ENCODE measurements around the gene DSCAML1.
"Not testable (repeated sequence)": the region's sequence is repeated elsewhere in the genome, so short reads cannot be mapped to it uniquely, and the experiment has no call there.

Gene DSCAML1

DNA sequence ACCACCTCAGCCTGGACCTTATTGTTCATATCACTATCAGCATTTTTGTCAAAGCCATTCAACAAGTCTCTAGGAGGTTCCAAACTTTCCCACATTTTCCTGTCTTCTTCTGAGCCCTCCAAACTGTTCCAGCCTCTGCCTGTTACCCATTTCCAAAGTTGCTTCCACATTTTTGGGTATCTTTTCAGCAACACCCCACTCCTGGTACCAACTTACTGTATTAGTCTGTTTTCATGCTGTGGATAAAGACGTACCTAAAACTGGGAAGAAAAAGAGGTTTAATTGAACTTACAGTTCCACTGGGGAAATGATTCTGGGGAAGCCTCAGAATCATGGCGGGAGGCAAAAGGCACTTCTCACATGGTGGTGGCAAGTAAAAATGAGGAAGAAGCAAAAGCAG is 391.1 kb downstream of the DSCAML1 start:
- peaks cover 14% of the 10 kb centered on the region for H3K9me3 Mint-ChIP-seq
- not testable (repeated sequence) for H3K27me3 Mint-ChIP-seq (ENCODE audit: low read depth); H3K27ac Mint-ChIP-seq; H3K4me3 Mint-ChIP-seq; DNase-seq (ENCODE audit: low spot score); H3K4me1 Mint-ChIP-seq (ENCODE audit: low read depth)
- H3K36me3 Mint-ChIP-seq (ENCODE audit: low read depth): peaks cover 36% of the 10 kb centered on the region

DNA sequence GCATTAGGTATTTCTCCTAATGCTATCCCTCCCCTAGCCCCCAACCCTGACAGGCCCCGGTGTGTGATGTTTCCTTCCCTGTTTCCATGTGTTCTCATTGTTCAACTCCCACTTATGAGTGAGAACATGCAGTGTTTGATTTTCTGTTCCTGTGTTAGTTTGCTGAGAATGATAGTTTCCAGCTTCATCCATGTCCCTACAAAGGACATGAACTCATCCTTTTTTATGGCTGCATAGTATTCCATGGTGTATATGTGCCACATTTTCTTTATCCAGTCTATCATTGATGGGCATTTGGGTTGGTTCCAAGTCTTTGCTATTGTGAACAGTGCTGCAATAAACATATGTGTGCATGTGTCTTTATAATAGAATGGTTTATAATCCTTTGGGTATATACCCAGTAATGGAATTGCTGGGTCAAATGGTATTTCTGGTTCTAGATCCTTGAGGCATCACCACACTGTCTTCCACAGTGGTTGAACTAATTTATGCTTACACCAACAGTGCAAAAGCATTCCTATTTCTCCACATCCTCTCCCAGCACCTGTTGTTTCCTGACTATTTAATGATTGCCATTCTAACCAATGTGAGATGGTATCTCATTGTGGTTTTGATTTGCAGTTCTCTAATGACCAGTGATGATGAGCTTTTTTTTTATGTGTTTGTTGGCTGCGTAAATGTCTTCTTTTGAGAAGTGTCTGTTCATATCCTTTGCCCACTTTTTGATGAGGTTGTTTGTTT is 397.7 kb downstream of the DSCAML1 start:
- not testable (repeated sequence) for H3K27ac Mint-ChIP-seq; DNase-seq (ENCODE audit: low spot score); H3K9me3 Mint-ChIP-seq; H3K27me3 Mint-ChIP-seq (ENCODE audit: low read depth); H3K4me3 Mint-ChIP-seq; H3K4me1 Mint-ChIP-seq (ENCODE audit: low read depth)
- peaks cover 60% of the 10 kb centered on the region for H3K36me3 Mint-ChIP-seq (ENCODE audit: low read depth)

DNA sequence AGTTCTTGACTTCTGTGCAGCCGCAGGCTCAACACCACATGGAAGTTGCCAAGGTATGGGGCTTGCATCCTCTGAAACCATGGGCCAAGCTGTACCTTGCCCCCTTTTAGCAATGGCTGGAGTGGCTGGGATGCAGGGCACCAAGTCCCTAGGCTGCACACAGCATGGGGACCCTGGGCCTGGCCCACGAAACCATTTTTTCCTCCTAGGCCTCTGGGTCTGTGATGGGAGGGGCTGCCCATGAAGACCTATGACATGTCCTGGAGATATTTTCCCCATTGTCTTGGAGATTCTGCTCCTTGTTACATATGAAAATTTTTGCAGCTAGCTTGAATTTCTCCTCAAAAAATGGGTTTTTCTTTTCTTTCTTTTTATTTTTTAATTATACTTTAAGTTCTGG is 398.4 kb downstream of the DSCAML1 start:
- H3K36me3 Mint-ChIP-seq (ENCODE audit: low read depth): peaks cover 59% of the 10 kb centered on the region
- not testable (repeated sequence) for H3K27ac Mint-ChIP-seq; H3K4me1 Mint-ChIP-seq (ENCODE audit: low read depth); H3K27me3 Mint-ChIP-seq (ENCODE audit: low read depth); H3K9me3 Mint-ChIP-seq; DNase-seq (ENCODE audit: low spot score); H3K4me3 Mint-ChIP-seq

DNA sequence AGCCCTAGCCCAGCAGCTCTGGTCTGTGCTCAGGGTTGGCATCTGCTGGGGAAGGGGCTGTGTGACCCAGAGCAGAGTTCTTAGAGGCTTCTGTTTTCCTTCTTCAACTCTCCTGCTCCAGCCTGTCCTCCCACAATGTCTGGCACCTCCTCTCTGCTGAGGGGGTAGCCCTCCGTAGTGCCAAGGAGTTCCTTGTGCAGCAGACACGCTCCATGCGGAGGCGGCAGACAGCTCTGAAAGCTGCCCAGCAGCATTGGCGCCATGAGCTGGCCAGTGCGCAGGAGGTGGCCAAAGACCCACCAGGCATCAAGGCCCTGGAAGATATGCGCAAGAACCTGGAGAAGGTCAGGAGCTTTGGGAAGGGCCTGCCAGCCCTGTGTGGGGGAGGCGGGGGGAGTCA is 400.0 kb downstream of the DSCAML1 start:
- H3K4me1 Mint-ChIP-seq (ENCODE audit: low read depth): peaks cover 10% of the 10 kb centered on the region
- H3K27ac Mint-ChIP-seq: no peak overlapping the region
- DNase-seq (ENCODE audit: low spot score): no peak
- H3K9me3 Mint-ChIP-seq: peaks cover 4% of the 10 kb centered on the region
- no peaks in the 10 kb centered on the region for H3K27me3 Mint-ChIP-seq (ENCODE audit: low read depth)
- H3K4me3 Mint-ChIP-seq: no peak overlapping the region
- H3K36me3 Mint-ChIP-seq (ENCODE audit: low read depth): peaks cover 58% of the 10 kb centered on the region

DNA sequence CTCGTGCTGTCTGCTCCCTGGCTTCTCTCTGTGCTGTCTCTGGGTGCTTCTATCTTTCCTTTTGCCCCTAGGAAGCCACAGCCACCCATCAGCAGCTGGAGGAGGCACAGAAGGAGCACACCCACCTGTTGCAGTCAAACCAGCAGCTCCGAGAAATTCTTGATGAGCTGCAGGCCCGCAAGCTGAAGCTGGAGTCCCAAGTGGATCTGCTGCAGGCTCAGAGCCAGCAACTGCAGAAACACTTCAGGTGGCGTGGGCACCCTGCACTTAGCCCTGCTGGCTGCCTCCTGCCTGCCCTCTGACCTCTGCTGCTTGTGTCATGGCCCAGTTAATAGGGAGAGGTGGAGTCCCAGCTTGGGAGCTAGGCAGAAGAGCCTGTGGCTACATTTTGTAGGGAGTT is 401.5 kb downstream of the DSCAML1 start:
- Mint-ChIP-seq H3K27me3 (ENCODE audit: low read depth) (no peaks in the 10 kb centered on the region), H3K4me1 (ENCODE audit: low read depth) (peaks cover 2% of the 10 kb centered on the region), H3K36me3 (ENCODE audit: low read depth) (peaks cover 55% of the 10 kb centered on the region), H3K4me3 (no peak overlapping the region), H3K27ac (no peak overlapping the region), H3K9me3 (peaks cover 4% of the 10 kb centered on the region)
- DNase-seq (ENCODE audit: low spot score): no peak

DNA sequence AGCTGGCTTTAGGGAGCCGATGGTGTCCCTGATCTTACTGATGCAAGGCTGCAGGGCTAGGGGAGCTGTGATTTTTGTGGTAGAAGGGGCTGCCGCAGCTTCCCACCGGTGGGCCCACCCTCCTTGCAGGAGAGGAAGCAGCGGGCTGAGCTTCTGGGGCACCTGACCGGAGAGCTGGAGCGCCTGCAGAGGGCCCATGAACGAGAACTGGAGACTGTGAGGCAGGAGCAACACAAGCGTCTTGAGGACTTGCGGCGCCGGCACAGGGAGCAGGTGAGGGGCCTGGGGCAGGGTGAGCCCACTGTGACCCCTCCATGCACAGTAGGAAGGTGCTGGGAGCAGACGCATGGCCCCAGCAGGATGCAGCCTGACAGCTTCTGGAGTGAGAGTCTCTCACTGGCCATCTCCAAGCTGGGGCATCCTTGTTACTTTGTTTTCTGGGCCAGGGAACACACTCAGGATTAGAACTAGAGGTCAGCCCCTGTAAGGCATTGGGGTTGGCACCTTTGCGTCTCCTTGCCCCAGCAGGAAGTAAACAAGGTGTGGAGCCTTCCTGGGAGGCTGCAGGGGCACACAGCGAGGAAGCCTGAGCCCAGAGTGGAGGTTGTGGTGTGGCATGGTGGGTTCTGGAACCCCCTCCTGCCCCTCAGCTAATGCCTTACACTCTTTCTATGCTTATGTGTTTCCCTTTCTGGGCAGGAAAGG is 402.6 kb downstream of the DSCAML1 start:
- Mint-ChIP-seq H3K27ac (no peak overlapping the region), H3K9me3 (peaks cover under 1% of the 10 kb centered on the region), H3K27me3 (ENCODE audit: low read depth) (no peaks in the 10 kb centered on the region)

DNA sequence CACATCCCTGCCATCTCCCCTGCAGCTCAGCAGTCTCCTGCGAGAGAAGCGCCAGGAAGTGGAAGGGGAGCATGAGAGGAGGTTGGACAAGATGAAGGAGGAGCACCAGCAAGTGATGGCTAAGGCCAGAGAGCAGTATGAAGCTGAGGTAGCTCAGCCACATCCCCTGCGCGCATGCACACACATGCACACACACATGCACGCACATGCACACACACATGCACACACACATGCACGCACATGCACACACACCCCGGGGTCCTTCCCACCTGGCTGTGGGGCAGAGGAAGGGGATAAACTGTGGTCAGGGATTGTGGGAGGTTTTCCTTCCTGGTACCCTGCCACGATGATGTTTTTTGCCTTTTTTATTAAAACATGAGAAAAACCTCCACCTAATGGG is 404.0 kb downstream of the DSCAML1 start:
- Mint-ChIP-seq H3K27ac (no peak overlapping the region), H3K36me3 (ENCODE audit: low read depth) (peaks cover 41% of the 10 kb centered on the region)
- DNase-seq (ENCODE audit: low spot score): no peak

More for the DNA sequence above, 402.6 kb downstream of the DSCAML1 start:
- no peak for DNase-seq (ENCODE audit: low spot score)
- no peaks in the 10 kb centered on the region for H3K4me1 Mint-ChIP-seq (ENCODE audit: low read depth)
- H3K36me3 Mint-ChIP-seq (ENCODE audit: low read depth): peaks cover 51% of the 10 kb centered on the region
- no peak overlapping the region for H3K4me3 Mint-ChIP-seq

DNA sequence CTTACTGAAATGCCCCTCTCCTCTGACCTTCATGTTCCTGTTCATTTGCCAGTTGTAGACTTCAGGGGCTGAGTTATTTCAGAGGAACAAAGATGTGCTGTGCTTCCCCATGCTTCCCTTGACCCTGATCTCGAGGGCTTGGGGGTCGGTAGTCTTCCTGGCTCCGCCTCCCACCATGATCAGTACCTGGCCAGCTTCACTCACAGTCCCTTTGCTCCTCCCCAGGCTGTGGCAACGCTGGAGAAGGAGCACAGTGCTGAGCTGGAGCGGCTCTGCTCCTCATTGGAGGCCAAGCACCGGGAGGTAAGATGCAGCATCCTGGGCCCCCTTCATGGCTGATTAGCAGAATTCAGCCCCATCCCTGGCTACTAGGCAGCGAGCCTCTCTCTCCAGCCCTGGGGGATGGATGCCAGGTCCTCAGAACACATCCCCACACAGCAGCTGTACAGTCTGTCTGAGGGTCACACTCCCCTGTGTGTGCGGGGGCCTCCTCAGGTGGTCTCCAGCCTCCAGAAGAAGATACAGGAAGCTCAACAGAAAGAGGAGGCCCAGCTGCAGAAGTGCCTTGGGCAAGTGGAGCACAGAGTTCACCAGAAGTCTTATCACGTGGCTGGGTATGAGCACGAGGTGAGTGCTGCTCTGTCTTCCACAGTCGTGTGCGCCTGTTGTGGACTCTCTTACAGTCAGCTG is 404.9 kb downstream of the DSCAML1 start:
- Mint-ChIP-seq H3K36me3 (ENCODE audit: low read depth) (peaks cover 33% of the 10 kb centered on the region), H3K27me3 (ENCODE audit: low read depth) (no peaks in the 10 kb centered on the region), H3K9me3 (no peaks in the 10 kb centered on the region), H3K4me1 (ENCODE audit: low read depth) (no peaks in the 10 kb centered on the region), H3K4me3 (no peak overlapping the region), H3K27ac (no peak overlapping the region)
- no peak for DNase-seq (ENCODE audit: low spot score)

More for the DNA sequence above, 404.0 kb downstream of the DSCAML1 start:
- Mint-ChIP-seq H3K9me3 (no peaks in the 10 kb centered on the region), H3K27me3 (ENCODE audit: low read depth) (no peaks in the 10 kb centered on the region), H3K4me1 (ENCODE audit: low read depth) (no peaks in the 10 kb centered on the region), H3K4me3 (no peak overlapping the region)

DNA sequence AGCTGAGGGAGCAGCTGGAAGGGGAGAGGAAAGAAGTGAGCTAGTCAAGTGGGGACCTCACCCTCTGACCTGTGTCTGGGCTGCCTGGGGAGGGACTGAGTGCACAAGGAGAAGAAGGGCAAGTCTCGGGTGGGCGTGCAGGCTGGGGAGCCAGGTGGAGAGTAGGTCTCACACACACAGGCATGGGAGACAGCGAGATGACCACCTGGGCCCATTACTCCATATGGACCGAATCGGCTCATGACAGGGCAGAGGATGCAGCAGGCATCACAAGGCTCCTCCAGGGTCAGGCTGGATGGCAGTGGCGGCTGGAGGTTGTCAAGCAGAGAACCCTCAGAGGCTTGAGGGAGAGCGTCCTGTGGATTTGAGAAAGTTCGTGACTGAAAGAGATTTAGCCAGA is 405.8 kb downstream of the DSCAML1 start:
- no peak overlapping the region for H3K4me3 Mint-ChIP-seq
- H3K4me1 Mint-ChIP-seq (ENCODE audit: low read depth): no peaks in the 10 kb centered on the region
- no peak overlapping the region for H3K27ac Mint-ChIP-seq
- H3K9me3 Mint-ChIP-seq: no peaks in the 10 kb centered on the region
- H3K27me3 Mint-ChIP-seq (ENCODE audit: low read depth): no peaks in the 10 kb centered on the region
- peaks cover 24% of the 10 kb centered on the region for H3K36me3 Mint-ChIP-seq (ENCODE audit: low read depth)
- DNase-seq (ENCODE audit: low spot score): no peak

DNA sequence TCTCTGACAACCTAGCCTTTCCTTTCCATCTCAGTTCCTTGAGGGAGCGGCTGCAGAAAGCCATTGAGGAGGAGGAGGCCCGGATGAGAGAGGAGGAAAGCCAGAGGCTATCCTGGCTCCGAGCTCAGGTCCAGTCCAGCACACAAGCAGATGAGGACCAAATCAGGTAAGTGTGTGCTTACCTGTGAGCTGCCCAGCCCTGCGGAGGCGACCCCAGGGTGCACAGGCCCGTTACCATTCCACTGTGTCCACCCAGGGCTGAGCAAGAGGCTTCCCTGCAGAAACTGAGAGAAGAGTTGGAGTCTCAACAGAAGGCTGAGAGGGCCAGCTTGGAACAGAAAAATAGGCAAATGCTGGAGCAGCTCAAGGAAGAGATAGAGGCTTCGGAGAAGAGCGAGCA is 406.3 kb downstream of the DSCAML1 start:
- Mint-ChIP-seq H3K4me1 (ENCODE audit: low read depth) (no peaks in the 10 kb centered on the region), H3K9me3 (no peaks in the 10 kb centered on the region), H3K27ac (no peak overlapping the region), H3K4me3 (no peak overlapping the region), H3K27me3 (ENCODE audit: low read depth) (no peaks in the 10 kb centered on the region), H3K36me3 (ENCODE audit: low read depth) (peaks cover 22% of the 10 kb centered on the region)
- no peak for DNase-seq (ENCODE audit: low spot score)

DNA sequence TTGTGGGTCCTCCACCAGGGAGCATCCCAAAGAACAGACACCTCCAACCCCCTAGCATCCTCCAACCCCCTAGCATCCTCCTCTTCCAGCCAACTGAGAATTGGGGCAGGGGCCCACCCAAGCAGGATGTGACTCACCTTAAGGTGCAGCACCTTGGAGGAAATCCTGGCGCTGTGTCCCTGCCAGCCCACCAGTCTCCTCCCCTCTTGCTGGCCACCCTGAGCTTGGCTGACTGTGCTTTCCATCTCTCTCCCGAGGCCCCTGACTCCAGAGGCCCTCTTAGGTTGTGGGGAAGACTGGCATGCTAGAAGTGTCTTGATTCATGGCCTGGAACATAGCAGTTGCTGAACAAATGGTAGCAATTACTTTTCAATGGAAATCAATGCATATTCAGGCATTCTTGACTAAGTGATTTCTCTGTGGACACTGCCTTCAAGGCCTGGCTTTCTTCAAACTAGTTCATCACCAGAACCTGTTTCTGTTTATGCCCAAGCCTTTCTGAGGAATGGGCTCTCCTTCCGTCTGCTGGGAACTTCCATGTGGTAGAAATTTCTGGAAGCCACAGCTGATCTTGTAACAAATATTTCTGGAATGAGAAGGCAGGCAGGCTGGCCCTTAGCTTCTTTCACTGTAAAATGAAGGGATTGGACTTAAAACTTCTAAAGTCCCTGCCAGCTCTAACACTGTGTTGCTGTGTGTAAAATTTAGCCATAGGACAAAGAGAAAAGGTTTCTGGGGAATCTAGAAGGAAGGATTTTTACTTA is 408.8 kb downstream of the DSCAML1 start:
- Mint-ChIP-seq H3K27ac (no peak overlapping the region), H3K4me1 (ENCODE audit: low read depth) (no peaks in the 10 kb centered on the region), H3K4me3 (no peak overlapping the region), H3K9me3 (no peaks in the 10 kb centered on the region), H3K36me3 (ENCODE audit: low read depth) (peaks cover 16% of the 10 kb centered on the region), H3K27me3 (ENCODE audit: low read depth) (no peaks in the 10 kb centered on the region)
- DNase-seq (ENCODE audit: low spot score): no peak

DNA sequence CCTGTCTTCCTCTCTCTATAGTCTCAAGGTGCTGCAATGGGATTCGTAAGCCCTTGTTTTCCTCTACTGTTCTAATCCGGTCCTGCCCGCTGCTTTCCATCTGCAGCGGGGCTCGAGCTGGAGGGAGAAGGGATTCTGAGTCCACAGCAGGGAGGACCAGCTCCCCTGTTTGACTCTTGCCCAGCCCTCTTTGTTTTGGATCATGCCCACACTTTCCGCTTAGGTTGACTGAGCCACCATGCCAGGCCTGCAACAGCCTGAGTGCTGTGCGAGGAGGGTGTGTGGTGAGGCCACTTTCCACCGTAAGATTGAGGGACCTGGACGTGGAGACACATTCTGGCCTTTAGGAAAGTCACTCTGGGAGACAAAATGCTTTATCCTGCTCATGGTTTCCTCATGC is 411.1 kb downstream of the DSCAML1 start:
- Mint-ChIP-seq H3K27me3 (ENCODE audit: low read depth) (no peaks in the 10 kb centered on the region), H3K9me3 (no peaks in the 10 kb centered on the region), H3K4me3 (no peak overlapping the region), H3K36me3 (ENCODE audit: low read depth) (peaks cover 10% of the 10 kb centered on the region), H3K4me1 (ENCODE audit: low read depth) (no peaks in the 10 kb centered on the region), H3K27ac (no peak overlapping the region)
- no peak for DNase-seq (ENCODE audit: low spot score)

DNA sequence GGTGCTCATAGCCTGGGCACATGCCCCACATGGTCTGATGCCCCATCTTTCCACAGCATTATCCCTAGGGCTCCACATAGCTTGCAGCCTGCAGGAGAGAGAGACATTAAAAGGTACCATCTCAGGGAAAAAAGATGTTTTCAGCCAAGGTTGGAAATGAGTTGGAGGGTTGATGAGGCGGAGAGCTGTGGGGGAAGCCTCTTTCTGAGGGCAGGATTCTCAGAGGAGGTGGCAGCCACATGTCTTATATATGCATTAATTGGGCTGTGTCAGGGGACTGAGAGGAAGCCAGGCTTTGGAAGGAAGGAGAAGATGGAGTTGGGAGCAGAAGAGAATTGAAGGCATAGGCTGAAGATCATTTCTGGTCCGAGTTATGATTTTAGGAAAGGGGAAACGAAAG is 411.5 kb downstream of the DSCAML1 start:
- H3K9me3 Mint-ChIP-seq: no peaks in the 10 kb centered on the region
- H3K4me1 Mint-ChIP-seq (ENCODE audit: low read depth): no peaks in the 10 kb centered on the region
- no peak for DNase-seq (ENCODE audit: low spot score)
- peaks cover 11% of the 10 kb centered on the region for H3K36me3 Mint-ChIP-seq (ENCODE audit: low read depth)
- H3K4me3 Mint-ChIP-seq: no peak overlapping the region
- H3K27ac Mint-ChIP-seq: no peak overlapping the region
- no peaks in the 10 kb centered on the region for H3K27me3 Mint-ChIP-seq (ENCODE audit: low read depth)

DNA sequence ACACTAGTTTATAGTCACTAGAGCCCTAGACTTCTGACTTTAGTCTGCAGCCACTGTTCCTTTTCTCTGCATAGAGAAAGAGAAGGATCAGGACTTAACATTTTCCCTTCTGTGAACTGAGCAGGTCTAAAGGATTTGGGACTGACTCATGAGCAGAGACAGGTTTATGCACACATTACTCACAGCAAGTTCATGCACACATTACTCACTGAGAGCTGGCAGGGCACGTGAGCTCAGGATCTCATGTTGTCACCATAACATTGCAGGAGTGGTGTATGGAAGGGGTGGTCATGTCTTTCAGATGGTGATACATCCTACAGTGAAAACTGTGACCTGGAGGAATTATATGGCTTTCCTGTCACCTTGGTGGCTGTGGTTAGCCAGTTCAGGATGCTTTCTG is 413.0 kb downstream of the DSCAML1 start:
- Mint-ChIP-seq H3K36me3 (ENCODE audit: low read depth) (peaks cover 8% of the 10 kb centered on the region), H3K4me1 (ENCODE audit: low read depth) (no peaks in the 10 kb centered on the region), H3K27ac (no peak overlapping the region), H3K9me3 (no peaks in the 10 kb centered on the region), H3K4me3 (no peak overlapping the region), H3K27me3 (ENCODE audit: low read depth) (no peaks in the 10 kb centered on the region)
- no peak for DNase-seq (ENCODE audit: low spot score)
